HepG2 (cell line): ENCODE data around the gene WIPF2. TPM values are rescaled to one million over a fixed set of nuclear protein-coding genes. Genes with fewer than 3 reads are reported as not detected.

Experiments used
- BRD4 ChIP-seq: sonication (generic); formaldehyde crosslinking; IDR thresholded peaks from 2 replicates; pipeline ENCODE4 v1.4.0; 2020; ENCODE audit warnings: missing genetic modification reagents
- GFI1 ChIP-seq: sonication (generic); formaldehyde crosslinking; IDR thresholded peaks from 2 replicates; pipeline ENCODE4 v1.5.0; 2020; ENCODE audit warnings: missing genetic modification reagents, mild to moderate bottlenecking, borderline replicate concordance
- HDAC2 ChIP-seq: sonication (generic); formaldehyde crosslinking; IDR thresholded peaks from 2 replicates; pipeline ENCODE4 v1.4.0; 2020; ENCODE audit warnings: missing genetic modification reagents
- NFE2 ChIP-seq: sonication (generic); formaldehyde crosslinking; IDR thresholded peaks from 2 replicates; pipeline ENCODE4 v1.4.0; 2020; ENCODE audit warnings: missing genetic modification reagents
- ZMYM2 ChIP-seq: sonication (generic); formaldehyde crosslinking; IDR thresholded peaks from 2 replicates; pipeline ENCODE4 v1.8.0; 2022; ENCODE audit warnings: mild to moderate bottlenecking, missing genetic modification reagents
- ZNF207 ChIP-seq: fragments of 450-650 bp; IDR thresholded peaks from 2 replicates; pipeline ENCODE4 v1.6.1; 2016; ENCODE audit warnings: antibody characterized with exemption, borderline replicate concordance
- ZNF251 ChIP-seq: sonication (generic); formaldehyde crosslinking; IDR thresholded peaks from 2 replicates; pipeline ENCODE4 v1.9.0; 2021; ENCODE audit warnings: mild to moderate bottlenecking, missing genetic modification reagents
- ZNF292 ChIP-seq: sonication (generic); formaldehyde crosslinking; IDR thresholded peaks from 2 replicates; pipeline ENCODE4 v1.8.1; 2022; ENCODE audit warnings: mild to moderate bottlenecking, low read depth, missing genetic modification reagents, borderline replicate concordance
- ZNF337 ChIP-seq: sonication (generic); formaldehyde crosslinking; IDR thresholded peaks from 2 replicates; pipeline ENCODE4 v1.5.1; 2020; ENCODE audit warnings: missing genetic modification reagents, low read depth, mild to moderate bottlenecking, borderline replicate concordance
- ZNF549 ChIP-seq: sonication (generic); formaldehyde crosslinking; IDR thresholded peaks from 2 replicates; pipeline ENCODE4 v1.5.0; 2020; ENCODE audit warnings: missing genetic modification reagents
- ZNF709 ChIP-seq: sonication (generic); formaldehyde crosslinking; IDR thresholded peaks from 2 replicates; pipeline ENCODE4 v1.5.0; 2020; ENCODE audit warnings: mild to moderate bottlenecking, missing genetic modification reagents
- ZNF841 ChIP-seq: sonication (generic); formaldehyde crosslinking; IDR thresholded peaks from 2 replicates; pipeline ENCODE4 v1.8.1; 2023; ENCODE audit warnings: missing genetic modification reagents, borderline replicate concordance
- polyA plus RNA-seq, 8 experiments: library from polyadenylated mRNA; depleted of rRNA in 3 of 8; stranded (reverse) in 7 of 8; unstranded in 1 of 8; fragments of >200 nt; fragmentation: Illumina TruSeq in 4 of 8; extraction: Trizol in 4 of 8; gene quantifications; 2 replicates each; pipeline versions ENCODE4 v1.2.1 to v1.2.3, GENCODE V29; 2011 to 2016; ENCODE audit warnings: low read depth in 4 of 8, missing spikeins in 1 of 8, mixed read lengths in 1 of 8; ENCODE audit not compliant: insufficient read depth in 1 of 8
- total RNA-seq, 5 experiments: library from RNA; depleted of rRNA; stranded (reverse); fragments of >200 nt; fragmentation: Illumina TruSeq; extraction: Trizol; gene quantifications; 2 replicates each; pipeline ENCODE4 v1.2.3, GENCODE V29; 2016; ENCODE audit warnings: low read depth in 1 of 5
- TF ChIP-seq, protein P1 (sequence below): sonication (generic); formaldehyde crosslinking; IDR thresholded peaks from 2 replicates; pipeline ENCODE4 v1.4.0; 2020; ENCODE audit warnings: missing genetic modification reagents
- TF ChIP-seq, protein P2 (sequence below), 2 experiments: sonication (generic) in 1 of 2; formaldehyde crosslinking in 1 of 2; IDR thresholded peaks; 2 replicates each; pipeline versions ENCODE4 v1.4.0 to v1.6.1; 2016 to 2020; ENCODE audit warnings: borderline replicate concordance in 1 of 2, low read depth in 1 of 2, mild to moderate bottlenecking in 1 of 2, missing genetic modification reagents in 1 of 2
- TF ChIP-seq, protein P3 (sequence below): sonication (generic); formaldehyde crosslinking; IDR thresholded peaks from 2 replicates; pipeline ENCODE4 v1.4.0; 2020; ENCODE audit warnings: mild to moderate bottlenecking, low read depth, missing genetic modification reagents
- TF ChIP-seq, protein P4 (sequence below): sonication (generic); formaldehyde crosslinking; IDR thresholded peaks from 2 replicates; pipeline ENCODE4 v1.5.0; 2020; ENCODE audit warnings: mild to moderate bottlenecking, missing genetic modification reagents

The WIPF2 gene
- total and polyA plus RNA-seq, 2 of the 13 experiments (the other 11 are each of a cell fraction or from before 2014, with no cell fraction given) = 7.2 to 10.8 TPM

DNA sequence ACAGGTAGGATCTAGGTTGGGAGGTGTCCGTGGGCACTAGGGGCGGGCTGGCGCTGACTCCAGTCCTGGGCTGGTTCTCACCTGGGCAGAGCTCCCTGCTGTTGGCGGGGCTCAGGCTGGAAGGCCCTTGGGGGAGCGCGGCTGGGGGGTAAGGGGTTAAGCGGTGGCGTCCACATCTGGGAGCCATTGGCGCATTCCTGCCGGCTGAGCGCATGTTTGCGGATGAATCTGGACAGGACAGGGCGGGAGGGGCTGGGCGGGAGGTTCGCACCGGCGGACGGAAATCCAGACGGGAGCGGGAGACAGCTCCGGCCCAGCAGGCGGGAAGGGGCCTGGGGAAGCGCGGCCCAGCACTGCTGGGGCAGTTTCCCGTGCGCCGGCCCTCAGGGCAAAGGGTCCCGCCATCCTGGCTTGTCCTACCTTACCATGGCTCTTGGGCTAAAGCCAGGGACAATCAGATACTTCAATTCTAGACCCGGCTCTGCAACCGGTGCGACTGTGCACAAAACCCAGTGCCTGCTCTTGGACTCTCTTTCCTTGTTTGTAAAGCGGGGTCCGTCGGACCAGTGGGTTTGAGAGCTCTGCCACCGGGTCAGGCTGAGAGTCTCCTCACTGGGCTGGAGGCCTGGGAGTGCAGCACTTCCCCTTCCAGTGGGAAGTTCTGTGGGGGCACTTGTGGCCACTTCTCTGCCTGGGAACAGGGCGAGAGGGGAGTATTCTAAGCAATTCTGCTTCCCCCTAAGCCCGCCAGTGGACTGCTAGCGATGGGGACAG lies 97.7 kb downstream of the WIPF2 start (continued):
- TF ChIP-seq, protein P1, sequence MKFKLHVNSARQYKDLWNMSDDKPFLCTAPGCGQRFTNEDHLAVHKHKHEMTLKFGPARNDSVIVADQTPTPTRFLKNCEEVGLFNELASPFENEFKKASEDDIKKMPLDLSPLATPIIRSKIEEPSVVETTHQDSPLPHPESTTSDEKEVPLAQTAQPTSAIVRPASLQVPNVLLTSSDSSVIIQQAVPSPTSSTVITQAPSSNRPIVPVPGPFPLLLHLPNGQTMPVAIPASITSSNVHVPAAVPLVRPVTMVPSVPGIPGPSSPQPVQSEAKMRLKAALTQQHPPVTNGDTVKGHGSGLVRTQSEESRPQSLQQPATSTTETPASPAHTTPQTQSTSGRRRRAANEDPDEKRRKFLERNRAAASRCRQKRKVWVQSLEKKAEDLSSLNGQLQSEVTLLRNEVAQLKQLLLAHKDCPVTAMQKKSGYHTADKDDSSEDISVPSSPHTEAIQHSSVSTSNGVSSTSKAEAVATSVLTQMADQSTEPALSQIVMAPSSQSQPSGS (CRISPR knock-in tag) = peak; percentile 91
- TF ChIP-seq, protein P2, sequence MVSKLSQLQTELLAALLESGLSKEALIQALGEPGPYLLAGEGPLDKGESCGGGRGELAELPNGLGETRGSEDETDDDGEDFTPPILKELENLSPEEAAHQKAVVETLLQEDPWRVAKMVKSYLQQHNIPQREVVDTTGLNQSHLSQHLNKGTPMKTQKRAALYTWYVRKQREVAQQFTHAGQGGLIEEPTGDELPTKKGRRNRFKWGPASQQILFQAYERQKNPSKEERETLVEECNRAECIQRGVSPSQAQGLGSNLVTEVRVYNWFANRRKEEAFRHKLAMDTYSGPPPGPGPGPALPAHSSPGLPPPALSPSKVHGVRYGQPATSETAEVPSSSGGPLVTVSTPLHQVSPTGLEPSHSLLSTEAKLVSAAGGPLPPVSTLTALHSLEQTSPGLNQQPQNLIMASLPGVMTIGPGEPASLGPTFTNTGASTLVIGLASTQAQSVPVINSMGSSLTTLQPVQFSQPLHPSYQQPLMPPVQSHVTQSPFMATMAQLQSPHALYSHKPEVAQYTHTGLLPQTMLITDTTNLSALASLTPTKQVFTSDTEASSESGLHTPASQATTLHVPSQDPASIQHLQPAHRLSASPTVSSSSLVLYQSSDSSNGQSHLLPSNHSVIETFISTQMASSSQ (IDR thresholded peaks at IDR 0.05; ENCODE audit: low read depth) = no peak
- TF ChIP-seq, protein P2 (CRISPR knock-in tag; IDR thresholded peaks at IDR 0.05; ENCODE audit: borderline replicate concordance) = peak; percentile 55; the same call in 1 of the 2 replicates
- TF ChIP-seq GFI1 (CRISPR knock-in tag) = peak; percentile 91
- TF ChIP-seq ZNF251 (CRISPR knock-in tag) = no peak
- TF ChIP-seq ZNF207 = no peak
- TF ChIP-seq ZNF709 (CRISPR knock-in tag) = no peak
- TF ChIP-seq ZNF841 (CRISPR knock-in tag) = no peak
- TF ChIP-seq BRD4 = peak; percentile 77; the same call in 1 of the 2 replicates
- no peak for TF ChIP-seq ZMYM2 (CRISPR knock-in tag)
- TF ChIP-seq, protein P3, sequence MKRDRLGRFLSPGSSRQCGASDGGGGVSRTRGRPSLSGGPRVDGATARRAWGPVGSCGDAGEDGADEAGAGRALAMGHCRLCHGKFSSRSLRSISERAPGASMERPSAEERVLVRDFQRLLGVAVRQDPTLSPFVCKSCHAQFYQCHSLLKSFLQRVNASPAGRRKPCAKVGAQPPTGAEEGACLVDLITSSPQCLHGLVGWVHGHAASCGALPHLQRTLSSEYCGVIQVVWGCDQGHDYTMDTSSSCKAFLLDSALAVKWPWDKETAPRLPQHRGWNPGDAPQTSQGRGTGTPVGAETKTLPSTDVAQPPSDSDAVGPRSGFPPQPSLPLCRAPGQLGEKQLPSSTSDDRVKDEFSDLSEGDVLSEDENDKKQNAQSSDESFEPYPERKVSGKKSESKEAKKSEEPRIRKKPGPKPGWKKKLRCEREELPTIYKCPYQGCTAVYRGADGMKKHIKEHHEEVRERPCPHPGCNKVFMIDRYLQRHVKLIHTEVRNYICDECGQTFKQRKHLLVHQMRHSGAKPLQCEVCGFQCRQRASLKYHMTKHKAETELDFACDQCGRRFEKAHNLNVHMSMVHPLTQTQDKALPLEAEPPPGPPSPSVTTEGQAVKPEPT (CRISPR knock-in tag) = peak; percentile 57; the same call in 1 of the 2 replicates
- TF ChIP-seq, protein P4, sequence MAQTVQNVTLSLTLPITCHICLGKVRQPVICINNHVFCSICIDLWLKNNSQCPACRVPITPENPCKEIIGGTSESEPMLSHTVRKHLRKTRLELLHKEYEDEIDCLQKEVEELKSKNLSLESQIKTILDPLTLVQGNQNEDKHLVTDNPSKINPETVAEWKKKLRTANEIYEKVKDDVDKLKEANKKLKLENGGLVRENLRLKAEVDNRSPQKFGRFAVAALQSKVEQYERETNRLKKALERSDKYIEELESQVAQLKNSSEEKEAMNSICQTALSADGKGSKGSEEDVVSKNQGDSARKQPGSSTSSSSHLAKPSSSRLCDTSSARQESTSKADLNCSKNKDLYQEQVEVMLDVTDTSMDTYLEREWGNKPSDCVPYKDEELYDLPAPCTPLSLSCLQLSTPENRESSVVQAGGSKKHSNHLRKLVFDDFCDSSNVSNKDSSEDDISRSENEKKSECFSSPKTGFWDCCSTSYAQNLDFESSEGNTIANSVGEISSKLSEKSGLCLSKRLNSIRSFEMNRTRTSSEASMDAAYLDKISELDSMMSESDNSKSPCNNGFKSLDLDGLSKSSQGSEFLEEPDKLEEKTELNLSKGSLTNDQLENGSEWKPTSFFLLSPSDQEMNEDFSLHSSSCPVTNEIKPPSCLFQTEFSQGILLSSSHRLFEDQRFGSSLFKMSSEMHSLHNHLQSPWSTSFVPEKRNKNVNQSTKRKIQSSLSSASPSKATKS = no peak
- TF ChIP-seq ZNF549 (CRISPR knock-in tag) = no peak
- peak; percentile 44; the same call in 1 of the 2 replicates for TF ChIP-seq ZNF292 (CRISPR knock-in tag)
- no peak for TF ChIP-seq NFE2 (CRISPR knock-in tag)
- TF ChIP-seq HDAC2 (CRISPR knock-in tag) = no peak; the same call in 1 of the 2 replicates
- 0 out of 2 replicates have a peak, but pooled peaks have one; percentile 22 for TF ChIP-seq ZNF337
